Activated T-helper 9 cell treated with anti-CD3 and anti-CD28 coated beads, Interleukin-2, amount 50 U/mL, for 16 hours (primary cell): ENCODE results near the gene SLC26A11.
"Not testable (repeated sequence)": the region's sequence is repeated elsewhere in the genome, so short reads cannot be mapped to it uniquely, and the experiment has no call there.

ENCODE experiments used
- DNase-seq: peaks from one replicate; pipeline ENCODE4 v3.0.0-alpha.2; 2020; ENCODE audit warnings: low read depth

SLC26A11 gene

DNA sequence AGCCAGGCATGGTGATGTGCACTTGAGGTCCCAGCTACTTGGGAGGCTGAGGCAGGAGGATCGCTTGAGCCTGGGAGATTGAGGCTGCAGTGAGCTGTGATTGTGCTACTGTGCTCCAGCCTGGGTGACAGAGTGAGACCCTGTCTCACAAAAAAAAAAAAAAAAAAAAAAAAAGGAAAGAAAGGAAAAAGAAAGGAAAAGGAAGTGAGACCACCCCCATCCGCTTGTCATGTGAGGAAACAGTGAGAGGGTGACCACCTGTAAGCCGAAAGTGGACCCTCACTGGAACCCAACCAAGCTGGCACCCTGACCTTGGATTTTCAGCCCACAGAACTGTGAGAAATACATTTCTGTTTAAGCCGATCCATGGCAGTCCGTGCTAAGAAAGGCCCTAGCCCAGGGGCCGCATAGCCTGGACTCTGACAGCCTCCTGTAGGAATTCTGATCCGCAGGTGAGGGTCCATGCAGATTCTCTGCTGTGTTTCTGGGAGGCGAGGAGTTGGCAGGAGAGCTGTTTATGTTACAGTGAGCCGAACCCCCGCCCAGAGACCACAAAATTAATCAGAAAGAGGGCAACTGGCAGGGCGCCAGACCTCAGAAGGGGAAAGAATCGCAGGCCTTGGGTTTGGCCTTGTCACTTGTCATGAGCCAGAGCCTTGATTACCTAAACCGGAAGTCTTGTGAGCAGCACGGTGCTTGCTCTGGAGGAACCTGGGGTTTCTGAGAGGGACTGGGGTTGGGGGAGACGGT is 1.0 kb upstream of the SLC26A11 start:
- DNase-seq, result peak; percentile 90

- DNase-seq, result no peak
These were observed 519 bp upstream of the SLC26A11 start for GRCh38 chr17:80219763-80220053.

DNA sequence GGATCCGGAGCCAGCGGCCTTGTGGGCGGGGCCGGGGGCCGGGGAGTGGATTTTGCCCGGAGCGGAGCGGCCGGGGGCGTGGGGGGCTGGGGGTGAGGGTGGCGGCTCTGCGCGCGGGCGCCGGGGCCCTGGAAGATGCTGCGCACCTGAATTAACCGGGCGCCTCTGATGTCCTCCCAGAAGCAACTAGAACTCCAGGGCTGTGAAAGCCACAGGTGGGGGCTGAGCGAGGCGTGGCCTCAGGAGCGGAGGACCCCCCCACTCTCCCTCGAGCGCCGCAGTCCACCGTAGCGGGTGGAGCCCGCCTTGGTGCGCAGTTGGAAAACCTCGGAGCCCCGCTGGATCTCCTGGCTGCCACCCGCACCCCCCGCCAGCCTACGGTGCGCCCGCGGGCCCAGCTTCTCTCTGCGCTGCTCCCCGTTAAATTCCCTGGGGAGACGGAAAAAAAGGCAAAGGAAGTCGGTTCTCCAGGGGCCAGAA is 549 bp downstream of the SLC26A11 start:
- no peak for DNase-seq

DNA sequence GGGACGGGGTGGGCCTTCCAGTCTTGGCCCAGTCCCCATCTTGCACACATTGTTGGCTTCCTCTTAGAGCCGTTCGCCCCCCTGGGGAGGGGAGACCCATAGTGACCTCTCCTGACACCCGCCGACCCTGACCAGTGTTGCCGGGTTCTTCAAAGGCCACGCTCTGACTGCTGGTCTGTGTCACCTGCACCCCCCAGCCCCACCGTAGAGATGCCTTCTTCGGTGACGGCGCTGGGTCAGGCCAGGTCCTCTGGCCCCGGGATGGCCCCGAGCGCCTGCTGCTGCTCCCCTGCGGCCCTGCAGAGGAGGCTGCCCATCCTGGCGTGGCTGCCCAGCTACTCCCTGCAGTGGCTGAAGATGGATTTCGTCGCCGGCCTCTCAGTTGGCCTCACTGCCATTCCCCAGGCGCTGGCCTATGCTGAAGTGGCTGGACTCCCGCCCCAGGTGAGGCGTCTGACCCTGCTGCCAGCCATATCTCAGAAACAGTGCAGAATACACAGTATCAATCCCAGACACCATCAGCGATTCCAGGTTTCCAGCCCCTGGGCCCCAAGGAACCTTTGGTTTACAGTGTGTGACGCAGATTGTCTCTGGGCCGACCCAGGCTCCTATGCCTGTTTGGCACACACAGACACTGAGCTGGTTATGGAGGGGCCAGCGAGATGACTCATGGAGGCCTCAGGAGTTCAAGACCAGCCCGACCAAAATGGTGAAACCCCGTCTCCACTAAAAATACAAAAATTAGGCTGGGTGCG is 1.3 kb downstream of the SLC26A11 start:
- no peak for DNase-seq

GRCh38 chr17:80222376-80223141 is 2.3 kb downstream of the SLC26A11 start:
- no peak for DNase-seq

GRCh38 chr17:80223142-80223815 is 3.1 kb downstream of the SLC26A11 start:
- DNase-seq, result no peak

DNA sequence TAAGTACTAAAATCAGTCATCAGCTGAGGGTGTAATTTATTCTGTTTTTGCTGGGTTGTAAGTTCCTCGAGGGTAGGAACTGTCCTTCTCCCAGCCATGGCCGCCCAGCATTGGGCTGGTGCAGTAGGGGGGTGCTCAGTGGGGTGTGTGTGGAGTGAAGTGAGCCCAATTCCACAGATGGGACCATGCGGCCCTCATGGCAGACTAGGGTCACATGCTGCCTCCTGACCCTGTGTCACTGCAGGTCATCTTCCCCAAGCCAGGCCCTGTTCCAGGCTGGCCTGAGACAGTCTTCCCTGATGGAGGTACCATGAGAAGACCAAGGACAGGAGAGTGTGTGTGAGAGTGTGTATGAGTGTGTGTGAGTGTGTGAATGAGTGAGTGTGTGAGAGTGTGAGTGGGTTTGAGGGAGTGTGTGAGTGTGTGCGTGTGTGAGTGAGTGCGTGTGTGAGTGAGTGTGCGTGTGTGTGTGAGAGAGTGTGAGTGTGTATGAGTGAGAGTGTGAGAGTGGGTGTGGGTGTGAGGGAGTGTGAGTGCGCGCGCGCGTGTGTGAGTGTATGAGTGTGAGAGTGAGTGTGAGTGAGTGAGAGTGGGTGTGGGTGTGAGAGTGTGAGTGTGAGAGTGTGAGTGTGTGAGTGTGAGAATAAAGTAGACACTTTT is 3.7 kb downstream of the SLC26A11 start:
- DNase-seq, result no peak

DNA sequence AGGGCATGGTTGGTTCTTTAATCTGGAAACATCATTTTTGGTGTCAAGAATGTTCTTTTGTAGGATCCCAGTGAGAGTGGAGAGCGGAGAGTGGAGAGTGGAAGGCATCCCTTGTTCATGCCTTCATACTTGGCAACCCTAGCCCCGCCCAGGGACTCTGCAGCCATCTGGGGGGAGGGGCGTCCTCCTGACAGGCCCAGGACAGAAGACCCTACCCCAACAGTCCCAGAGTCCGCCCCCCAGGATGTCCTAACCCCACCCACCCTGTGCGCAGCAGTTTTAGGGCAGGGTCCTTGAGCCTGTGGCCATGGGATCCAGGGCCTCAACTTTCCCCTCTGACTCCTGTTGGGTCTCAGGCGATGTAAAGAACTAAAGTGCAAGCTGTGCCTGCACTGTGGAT is 4.5 kb downstream of the SLC26A11 start:
- DNase-seq, result no peak

DNA sequence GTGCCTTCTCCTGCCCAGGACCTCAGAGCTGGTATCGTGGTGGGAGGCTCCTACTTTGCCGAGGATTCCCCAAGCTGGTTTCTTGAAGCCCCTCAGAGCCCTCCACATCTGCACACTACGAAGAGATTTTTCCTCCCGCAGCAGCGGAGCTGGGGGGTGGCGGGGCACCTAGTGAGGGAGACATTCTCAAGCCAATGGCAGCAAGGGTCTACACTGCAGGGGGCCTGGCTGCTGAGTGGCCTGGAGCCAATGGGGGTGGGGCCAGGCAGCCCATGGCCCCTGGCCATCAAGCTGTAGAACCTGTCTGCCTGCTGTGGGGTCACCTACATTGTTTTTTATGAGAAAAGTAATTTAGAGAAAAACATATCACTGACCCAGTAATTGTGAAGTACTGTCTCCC is 5.0 kb downstream of the SLC26A11 start:
- no peak for DNase-seq

DNA sequence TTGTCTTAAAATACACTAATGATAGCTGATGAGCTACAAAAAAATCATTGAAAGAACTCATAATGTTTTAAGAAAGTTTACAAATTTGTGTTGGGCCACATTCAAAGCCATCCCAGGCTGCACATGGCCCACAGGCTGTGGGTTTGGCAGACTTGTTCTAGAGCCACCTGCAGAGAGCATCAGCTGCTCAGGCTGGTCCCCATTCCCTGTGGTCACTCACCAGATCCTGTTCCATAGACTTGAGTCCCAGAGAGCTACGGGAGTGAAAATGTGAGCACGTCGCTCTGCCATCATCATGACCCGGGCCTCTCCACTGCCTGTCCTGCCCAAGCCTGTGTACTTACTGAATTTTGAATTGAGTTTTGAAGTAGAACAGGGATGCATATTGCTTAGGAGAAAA is 6.9 kb downstream of the SLC26A11 start:
- DNase-seq, result no peak

DNA sequence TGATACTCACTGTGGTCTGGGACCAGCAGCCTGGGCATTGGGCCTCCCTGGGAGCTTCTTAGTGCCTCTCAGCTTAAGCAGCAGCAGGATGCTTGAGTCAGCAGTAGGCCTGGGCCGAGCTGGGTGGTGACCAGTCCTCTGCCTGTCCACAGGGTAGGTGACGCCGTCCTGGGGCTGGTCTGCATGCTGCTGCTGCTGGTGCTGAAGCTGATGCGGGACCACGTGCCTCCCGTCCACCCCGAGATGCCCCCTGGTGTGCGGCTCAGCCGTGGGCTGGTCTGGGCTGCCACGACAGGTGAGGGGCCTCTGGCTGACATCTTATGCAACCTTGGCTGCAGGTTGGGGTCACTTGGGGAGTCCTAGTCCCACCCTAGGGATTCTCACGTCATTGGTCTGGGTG is 7.4 kb downstream of the SLC26A11 start:
- no peak for DNase-seq

GRCh38 chr17:80228477-80228876 is 8.2 kb downstream of the SLC26A11 start:
- DNase-seq, result no peak

GRCh38 chr17:80229011-80229410 is 8.8 kb downstream of the SLC26A11 start:
- no peak for DNase-seq

- DNase-seq, result no peak
These were observed 12.2 kb downstream of the SLC26A11 start for GRCh38 chr17:80232438-80232837.

- DNase-seq, result no peak
These were observed 13.0 kb downstream of the SLC26A11 start for GRCh38 chr17:80233202-80233601.

DNA sequence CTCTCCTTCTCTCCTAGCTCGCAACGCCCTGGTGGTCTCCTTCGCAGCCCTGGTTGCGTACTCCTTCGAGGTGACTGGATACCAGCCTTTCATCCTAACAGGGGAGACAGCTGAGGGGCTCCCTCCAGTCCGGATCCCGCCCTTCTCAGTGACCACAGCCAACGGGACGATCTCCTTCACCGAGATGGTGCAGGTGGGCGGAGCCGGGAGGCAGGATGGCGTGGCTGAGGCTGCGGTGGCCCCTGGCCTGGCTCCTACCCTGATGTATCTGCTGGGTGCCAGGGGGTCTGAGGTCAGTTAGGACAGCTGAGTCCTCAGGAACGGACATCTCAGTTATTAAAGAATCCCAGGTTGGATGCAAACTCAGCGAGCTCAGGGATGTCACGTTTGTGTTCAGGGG is 16.7 kb downstream of the SLC26A11 start:
- no peak for DNase-seq

DNA sequence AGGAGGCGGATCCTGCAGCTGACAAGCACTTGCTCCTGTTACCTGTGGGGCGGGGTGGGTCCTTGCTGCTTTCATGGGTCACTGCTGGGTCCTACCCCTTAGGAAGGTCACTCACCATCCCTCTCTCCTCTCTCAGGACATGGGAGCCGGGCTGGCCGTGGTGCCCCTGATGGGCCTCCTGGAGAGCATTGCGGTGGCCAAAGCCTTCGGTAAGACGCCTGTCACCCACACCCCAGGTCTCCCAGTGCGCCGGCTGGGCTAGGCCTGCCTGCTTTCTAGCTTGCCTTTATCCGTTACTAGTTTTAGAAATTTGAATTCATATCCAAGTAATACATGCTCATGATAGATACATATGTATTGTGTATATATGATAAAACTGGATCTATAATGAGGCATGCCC is 17.2 kb downstream of the SLC26A11 start:
- DNase-seq, result no peak

GRCh38 chr17:80242505-80242904 is 22.3 kb downstream of the SLC26A11 start:
- DNase-seq, result no peak

- DNase-seq, result no peak
These were observed 23.6 kb downstream of the SLC26A11 start for GRCh38 chr17:80243526-80244433.

- DNase-seq, result not testable (repeated sequence)
These were observed 24.2 kb downstream of the SLC26A11 start for GRCh38 chr17:80244448-80244847.
